ENCODE results near the gene SLC38A10.

The SLC38A10 gene

GRCh38 chr17:81242421-81243332, 52.4 kb downstream of the SLC38A10 start:
- TF ChIP-seq CTCF (IDR thresholded peaks at IDR 0.05; ENCODE audit: low read depth, low read length): no peak
- no peak overlapping the region for H3K4me3 ChIP-seq (ENCODE audit: low read depth, low read length)

DNA sequence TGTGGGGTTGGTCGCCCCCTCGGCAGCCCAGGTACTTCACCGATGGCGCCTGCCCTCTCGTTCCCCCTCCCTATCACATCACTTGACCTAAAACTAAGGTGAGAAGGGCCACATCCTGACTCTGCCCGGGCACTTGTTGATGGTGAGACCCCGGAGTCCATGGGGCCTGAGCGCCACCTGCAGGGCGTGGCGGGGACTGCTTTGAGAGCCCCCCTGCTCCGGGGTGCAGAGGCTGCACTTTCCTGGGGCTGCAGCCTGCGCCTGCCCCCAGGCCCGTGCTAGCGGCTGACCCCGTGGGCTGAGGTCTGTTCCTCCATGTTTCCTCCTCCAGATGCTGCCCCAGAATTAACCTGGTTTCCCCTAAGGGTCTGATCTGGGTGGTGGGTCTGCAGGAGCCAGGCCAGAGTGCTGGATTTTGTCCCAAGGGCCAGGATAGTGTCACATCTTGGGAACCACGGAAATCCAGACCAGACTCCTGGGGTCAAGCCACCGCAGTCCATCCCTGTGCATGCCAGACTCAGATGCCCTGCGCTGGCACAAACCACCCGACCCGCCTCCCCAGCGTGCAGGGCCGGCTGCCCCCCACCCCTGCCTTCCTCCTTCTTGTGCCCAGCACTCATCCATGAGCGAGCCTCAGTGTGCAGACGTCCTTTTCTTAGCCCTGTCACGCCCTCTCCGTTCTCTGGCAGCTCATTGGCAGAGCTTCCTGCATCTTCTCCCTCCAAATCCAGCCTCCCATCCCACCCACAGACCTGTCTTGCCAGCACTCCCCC, 53.3 kb downstream of the SLC38A10 start:
- peak; percentile 73 for TF ChIP-seq CTCF (IDR thresholded peaks at IDR 0.05; ENCODE audit: low read depth, low read length)
- H3K4me3 ChIP-seq (ENCODE audit: low read depth, low read length): no peak overlapping the region

DNA sequence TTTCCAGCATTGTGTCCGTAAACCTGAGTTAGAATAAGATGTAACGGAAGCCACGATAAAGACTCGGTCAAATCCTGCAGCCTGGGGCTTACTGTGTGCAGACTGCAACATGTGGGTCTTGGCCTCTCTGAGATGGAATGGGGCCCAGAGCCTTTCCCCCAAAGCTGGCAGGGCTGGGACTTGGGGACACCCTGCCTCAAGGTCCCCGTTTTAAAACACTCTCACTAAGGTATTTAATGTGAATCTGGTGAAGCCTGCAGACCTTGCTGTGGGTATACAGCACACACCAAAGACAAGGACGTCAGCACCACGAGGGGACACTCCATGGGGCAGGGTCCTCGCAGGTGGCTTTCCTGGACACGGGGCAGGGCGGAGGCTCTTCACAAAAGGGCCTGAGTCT, 53.9 kb downstream of the SLC38A10 start:
- no peak overlapping the region for H3K4me3 ChIP-seq (ENCODE audit: low read depth, low read length)
- no peak for TF ChIP-seq CTCF (IDR thresholded peaks at IDR 0.05; ENCODE audit: low read depth, low read length)

- peak overlapping the region; percentile 92; the same call in 1 of the 2 replicates for H3K4me3 ChIP-seq (ENCODE audit: low read depth, low read length)
- TF ChIP-seq CTCF (IDR thresholded peaks at IDR 0.05; ENCODE audit: low read depth, low read length): no peak
Measured at GRCh38 chr17:81240761-81241160, 54.3 kb downstream of the SLC38A10 start.

- TF ChIP-seq CTCF (IDR thresholded peaks at IDR 0.05; ENCODE audit: low read depth, low read length): no peak
- peak overlapping the region; percentile 92 for H3K4me3 ChIP-seq (ENCODE audit: low read depth, low read length)
Measured at GRCh38 chr17:81239714-81240555, 55.2 kb downstream of the SLC38A10 start.

DNA sequence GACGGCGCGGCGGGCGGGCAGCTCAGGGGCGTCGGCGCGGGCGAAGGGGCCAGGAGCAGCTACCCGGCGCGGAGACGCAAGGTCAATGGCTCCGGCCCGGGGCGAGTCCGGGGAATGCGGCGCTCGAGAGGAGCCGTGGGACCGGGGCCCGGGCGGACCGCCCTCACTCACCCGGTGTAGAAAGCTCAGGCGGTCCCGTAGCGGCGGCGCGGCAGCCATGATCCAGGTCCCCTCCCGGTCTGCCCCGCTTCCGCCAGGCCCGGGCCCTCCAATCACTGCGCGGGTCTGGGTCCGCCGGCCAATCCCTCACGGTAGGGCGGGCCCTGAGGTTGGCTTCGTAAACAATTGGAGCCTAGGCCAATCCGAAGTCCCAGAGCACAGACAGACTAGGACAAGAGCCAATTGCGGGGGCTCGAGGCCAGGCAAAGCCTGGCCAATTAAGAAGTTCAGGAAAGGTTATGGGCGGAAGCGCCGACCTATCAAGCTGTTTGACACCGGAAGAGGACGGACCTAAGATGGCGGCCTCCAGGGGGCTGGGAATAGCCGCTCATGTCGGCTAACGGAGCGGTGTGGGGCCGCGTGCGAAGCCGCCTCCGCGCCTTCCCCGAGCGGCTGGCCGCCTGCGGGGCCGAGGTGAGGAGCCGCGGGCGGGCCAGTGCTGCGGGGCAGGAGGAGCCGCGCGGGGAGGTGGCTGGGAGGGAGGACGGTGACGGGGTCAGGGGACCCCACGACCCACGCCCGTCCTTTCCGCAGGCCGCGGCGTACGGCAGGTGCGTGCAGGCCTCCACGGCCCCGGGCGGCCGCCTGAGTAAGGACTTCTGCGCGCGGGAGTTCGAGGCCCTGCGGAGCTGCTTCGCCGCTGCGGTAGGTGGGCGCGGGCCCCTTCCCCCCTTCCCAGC, 56.0 kb downstream of the SLC38A10 start, which contains the start of the genes NDUFAF8 and TEPSIN:
TSS of gene NDUFAF8 (plus strand) at position 504 of the 899 bp plus-strand sequence. CDS start at position 550, 46 bp downstream.
TSS of gene TEPSIN (minus strand) at position 241 of the 899 bp plus-strand sequence. CDS start at position 219, 22 bp downstream.
- TF ChIP-seq CTCF (IDR thresholded peaks at IDR 0.05; ENCODE audit: low read depth, low read length): no peak
- peak within 1 kb of the TSS; percentile 92 for H3K4me3 ChIP-seq (ENCODE audit: low read depth, low read length)

All from WI38 (cell line).